Measurements from ENCODE around the gene ESR2.

Gene ESR2

GRCh38 chr14:64227856-64228255 lies 66.3 kb downstream of the ESR2 start:
- TF ChIP-seq CTCF (IDR thresholded peaks at IDR 0.05; ENCODE audit: low read depth, low read length) = no peak
- H3K4me3 ChIP-seq (replicated peaks in 1 of 2; ENCODE audit: low read depth in 2 of 2, low read length in 2 of 2) = no peak overlapping the region
- no peak for DNase-seq (ENCODE audit: low read depth in 2 of 2)

- DNase-seq (ENCODE audit: low read depth in 2 of 2) = no peak
- no peak overlapping the region for H3K4me3 ChIP-seq (replicated peaks in 1 of 2; ENCODE audit: low read depth in 2 of 2, low read length in 2 of 2)
- no peak for TF ChIP-seq CTCF (IDR thresholded peaks at IDR 0.05; ENCODE audit: low read depth, low read length)
These were observed 68.9 kb downstream of the ESR2 start for GRCh38 chr14:64225151-64225757.

GRCh38 chr14:64221391-64222003 lies 72.7 kb downstream of the ESR2 start:
- DNase-seq (ENCODE audit: low read depth in 2 of 2) = no peak
- H3K4me3 ChIP-seq (replicated peaks in 1 of 2; ENCODE audit: low read depth in 2 of 2, low read length in 2 of 2) = no peak overlapping the region
- TF ChIP-seq CTCF (IDR thresholded peaks at IDR 0.05; ENCODE audit: low read depth, low read length) = no peak

GRCh38 chr14:64220466-64220865 lies 73.7 kb downstream of the ESR2 start:
- peak in 1 of 2 donors; percentile 48 for DNase-seq (ENCODE audit: low read depth in 2 of 2)
- no peak for TF ChIP-seq CTCF (IDR thresholded peaks at IDR 0.05; ENCODE audit: low read depth, low read length)
- no peak overlapping the region for H3K4me3 ChIP-seq (replicated peaks in 1 of 2; ENCODE audit: low read depth in 2 of 2, low read length in 2 of 2)

- H3K4me3 ChIP-seq (replicated peaks in 1 of 2; ENCODE audit: low read depth in 2 of 2, low read length in 2 of 2) = no peak overlapping the region
- no peak for TF ChIP-seq CTCF (IDR thresholded peaks at IDR 0.05; ENCODE audit: low read depth, low read length)
- no peak for DNase-seq (ENCODE audit: low read depth in 2 of 2)
These were observed 74.1 kb downstream of the ESR2 start for GRCh38 chr14:64220056-64220455.

- no peak for TF ChIP-seq CTCF (IDR thresholded peaks at IDR 0.05; ENCODE audit: low read depth, low read length)
- DNase-seq (ENCODE audit: low read depth in 2 of 2) = peak; percentile 47 to 59
- H3K4me3 ChIP-seq (replicated peaks in 1 of 2; ENCODE audit: low read depth in 2 of 2, low read length in 2 of 2) = no peak overlapping the region
These were observed 75.6 kb downstream of the ESR2 start for GRCh38 chr14:64218344-64219240.

Measured in cardiac fibroblast (primary cell).